HepG2 (cell line): ENCODE measurements around the gene CLTCL1. TPM values are rescaled to one million over a fixed set of nuclear protein-coding genes. Genes with fewer than 3 reads are reported as not detected.

Experiments
- ATF2 ChIP-seq: sonication (generic); formaldehyde crosslinking; IDR thresholded peaks from 2 replicates; pipeline ENCODE4 v1.4.0; 2020; ENCODE audit warnings: missing genetic modification reagents
- BORCS8-MEF2B ChIP-seq: sonication (generic); formaldehyde crosslinking; IDR thresholded peaks from 2 replicates; pipeline ENCODE4 v1.8.0; 2022; ENCODE audit warnings: mild to moderate bottlenecking, missing genetic modification reagents
- CREB1 ChIP-seq, 2 experiments: fragments of 450-650 bp in 1 of 2; IDR thresholded peaks; 2 replicates each; pipeline ENCODE4 v1.6.1; 2016 to 2017; ENCODE audit warnings: control low read depth in 1 of 2, mild to moderate bottlenecking in 1 of 2, missing compliant biosample characterization in 1 of 2, missing genetic modification characterization in 1 of 2
- ETV5 ChIP-seq: IDR thresholded peaks from 2 replicates; pipeline ENCODE4 v1.6.1; 2018; ENCODE audit warnings: missing biosample characterization, missing genetic modification reagents, inconsistent platforms, borderline replicate concordance
- GATAD2A ChIP-seq: IDR thresholded peaks from 2 replicates; pipeline ENCODE4 v1.6.1; 2016
- GMEB2 ChIP-seq: IDR thresholded peaks from 2 replicates; pipeline ENCODE4 v1.6.1; 2016; ENCODE audit warnings: missing biosample characterization, missing genetic modification reagents, low read depth
- HDAC1 ChIP-seq: sonication (generic); formaldehyde crosslinking; IDR thresholded peaks from 2 replicates; pipeline ENCODE4 v1.5.1; 2020; ENCODE audit warnings: mild to moderate bottlenecking, missing genetic modification reagents
- ISL2 ChIP-seq: sonication (generic); formaldehyde crosslinking; IDR thresholded peaks from 2 replicates; pipeline ENCODE4 v1.5.0; 2020; ENCODE audit warnings: missing genetic modification reagents
- KLF12 ChIP-seq: sonication (generic); formaldehyde crosslinking; IDR thresholded peaks from 2 replicates; pipeline ENCODE4 v1.4.0; 2020; ENCODE audit warnings: missing genetic modification reagents, borderline replicate concordance
- LBX2 ChIP-seq: sonication (generic); formaldehyde crosslinking; IDR thresholded peaks from 2 replicates; pipeline ENCODE4 v1.5.0; 2020; ENCODE audit warnings: missing genetic modification reagents, mild to moderate bottlenecking, borderline replicate concordance
- MTA1 ChIP-seq: sonication (generic); formaldehyde crosslinking; IDR thresholded peaks from 2 replicates; pipeline ENCODE4 v1.4.0; 2020; ENCODE audit warnings: missing genetic modification reagents, mild to moderate bottlenecking, borderline replicate concordance
- MXD1 ChIP-seq: sonication (generic); formaldehyde crosslinking; IDR thresholded peaks from 2 replicates; pipeline ENCODE4 v1.4.0; 2020; ENCODE audit warnings: mild to moderate bottlenecking, missing genetic modification reagents
- PAWR ChIP-seq: sonication (generic); formaldehyde crosslinking; IDR thresholded peaks from 2 replicates; pipeline ENCODE4 v1.4.0; 2020; ENCODE audit warnings: missing genetic modification reagents, mild to moderate bottlenecking, borderline replicate concordance
- SALL2 ChIP-seq: sonication (generic); formaldehyde crosslinking; IDR thresholded peaks from 2 replicates; pipeline ENCODE4 v1.8.1; 2023; ENCODE audit warnings: mild to moderate bottlenecking, missing genetic modification reagents, inconsistent platforms
- SIX1 ChIP-seq: sonication (generic); formaldehyde crosslinking; IDR thresholded peaks from 2 replicates; pipeline ENCODE4 v1.4.0; 2020; ENCODE audit warnings: missing genetic modification reagents, borderline replicate concordance
- ZBTB49 ChIP-seq: sonication (generic); formaldehyde crosslinking; IDR thresholded peaks from 2 replicates; pipeline ENCODE4 v1.4.0; 2020; ENCODE audit warnings: missing genetic modification reagents, borderline replicate concordance
- ZBTB7B ChIP-seq: sonication (generic); formaldehyde crosslinking; IDR thresholded peaks from 2 replicates; pipeline ENCODE4 v1.4.0; 2020; ENCODE audit warnings: missing genetic modification reagents
- ZFAT ChIP-seq: sonication (generic); formaldehyde crosslinking; conservative IDR thresholded peaks from 2 replicates; pipeline ENCODE4 v1.8.1; 2023; ENCODE audit warnings: missing genetic modification reagents, inconsistent platforms
- ZNF331 ChIP-seq: sonication (generic); formaldehyde crosslinking; IDR thresholded peaks from 2 replicates; pipeline ENCODE4 v1.4.0; 2020; ENCODE audit warnings: missing genetic modification reagents
- ZNF460 ChIP-seq: sonication (generic); formaldehyde crosslinking; IDR thresholded peaks from 2 replicates; pipeline ENCODE4 v1.5.1; 2020; ENCODE audit warnings: missing genetic modification reagents, mild to moderate bottlenecking, borderline replicate concordance
- ZNF615 ChIP-seq: sonication (generic); formaldehyde crosslinking; IDR thresholded peaks from 2 replicates; pipeline ENCODE4 v1.5.0; 2020; ENCODE audit warnings: mild to moderate bottlenecking, missing genetic modification reagents, borderline replicate concordance
- ZNF766 ChIP-seq: sonication (generic); formaldehyde crosslinking; IDR thresholded peaks from 2 replicates; pipeline ENCODE4 v1.5.0; 2020; ENCODE audit warnings: missing genetic modification reagents, borderline replicate concordance
- ZNF788 ChIP-seq: sonication (generic); formaldehyde crosslinking; IDR thresholded peaks from 2 replicates; pipeline ENCODE4 v1.5.0; 2020; ENCODE audit warnings: mild to moderate bottlenecking, missing genetic modification reagents, borderline replicate concordance
- ZSCAN25 ChIP-seq: sonication (generic); formaldehyde crosslinking; IDR thresholded peaks from 2 replicates; pipeline ENCODE4 v1.8.0; 2022; ENCODE audit warnings: mild to moderate bottlenecking, missing genetic modification reagents
- polyA plus RNA-seq, 8 experiments: library from polyadenylated mRNA; depleted of rRNA in 3 of 8; stranded (reverse) in 7 of 8; unstranded in 1 of 8; fragments of >200 nt; fragmentation: Illumina TruSeq in 4 of 8; extraction: Trizol in 4 of 8; gene quantifications; 2 replicates each; pipeline versions ENCODE4 v1.2.1 to v1.2.3, GENCODE V29; 2011 to 2016; ENCODE audit warnings: low read depth in 4 of 8, missing spikeins in 1 of 8, mixed read lengths in 1 of 8; ENCODE audit not compliant: insufficient read depth in 1 of 8
- total RNA-seq, 5 experiments: library from RNA; depleted of rRNA; stranded (reverse); fragments of >200 nt; fragmentation: Illumina TruSeq; extraction: Trizol; gene quantifications; 2 replicates each; pipeline ENCODE4 v1.2.3, GENCODE V29; 2016; ENCODE audit warnings: low read depth in 1 of 5

Gene CLTCL1
- total and polyA plus RNA-seq, 2 of the 13 experiments (the other 11 are each of a cell fraction or from before 2014, with no cell fraction given), result 8.1 to 10.9 TPM

GRCh38 chr22:19178657-19179496 is 112.6 kb downstream of the CLTCL1 start, which contains the start of gene SLC25A1 (continued):
- 0 out of 2 replicates have a peak, but pooled peaks have one; percentile 49 for TF ChIP-seq ATF2 (CRISPR knock-in tag)
- TF ChIP-seq GMEB2 (CRISPR knock-in tag), result no peak
- TF ChIP-seq BORCS8-MEF2B (CRISPR knock-in tag), result no peak
- no peak for TF ChIP-seq ZFAT (CRISPR knock-in tag)
- TF ChIP-seq ZNF788, result peak; percentile 65; the same call in 1 of the 2 replicates
- no peak; the same call in 1 of the 2 replicates for TF ChIP-seq LBX2 (CRISPR knock-in tag)
- TF ChIP-seq ZBTB7B (CRISPR knock-in tag), result no peak
- peak; percentile 71 for TF ChIP-seq ZNF331 (CRISPR knock-in tag)
- TF ChIP-seq ZBTB49, result no peak
- no peak for TF ChIP-seq SIX1 (CRISPR knock-in tag)
- no peak for TF ChIP-seq ETV5 (CRISPR knock-in tag)
- TF ChIP-seq HDAC1 (CRISPR knock-in tag), result peak; percentile 63
- no peak for TF ChIP-seq SALL2 (CRISPR knock-in tag)
- no peak; the same call in 1 of the 2 replicates for TF ChIP-seq KLF12 (CRISPR knock-in tag)
- TF ChIP-seq ZSCAN25, result no peak
- no peak for TF ChIP-seq PAWR (CRISPR knock-in tag)
- TF ChIP-seq ZNF460, result no peak
- no peak for TF ChIP-seq MTA1
- TF ChIP-seq ZNF766 (CRISPR knock-in tag), result peak; percentile 62
- TF ChIP-seq ISL2 (CRISPR knock-in tag), result peak; percentile 61; the same call in 1 of the 2 replicates
- no peak; the same call in 1 of the 2 replicates for TF ChIP-seq CREB1 (IDR thresholded peaks at IDR 0.05)
- no peak for TF ChIP-seq CREB1 (CRISPR knock-in tag; IDR thresholded peaks at IDR 0.05)
- TF ChIP-seq ZNF615 (CRISPR knock-in tag), result no peak
- no peak for TF ChIP-seq GATAD2A (CRISPR knock-in tag)
- TF ChIP-seq MXD1 (CRISPR knock-in tag), result peak; percentile 82; the same call in 1 of the 2 replicates
